ENCODE results near the gene CNST. TPM values are rescaled to one million over a fixed set of nuclear protein-coding genes. Genes with fewer than 3 reads are reported as not detected.
"Not testable (repeated sequence)": the region's sequence is repeated elsewhere in the genome, so short reads cannot be mapped to it uniquely, and the experiment has no call there.

Gene CNST
- total RNA-seq, 2 experiments from 2014 or later, result 14.6 to 25.1 TPM

- no peaks in the 10 kb centered on the region for H3K9me3 ChIP-seq (ENCODE audit: low read length)
- H3K36me3 ChIP-seq (ENCODE audit: insufficient read depth, low read length), result no peaks in the 10 kb centered on the region
- DNase-seq (ENCODE audit: low spot score), result no peak
- H3K4me3 ChIP-seq (ENCODE audit: low read depth, low read length, poor library complexity, severe bottlenecking), result no peak overlapping the region
- no peaks in the 10 kb centered on the region for H3K4me1 ChIP-seq (ENCODE audit: insufficient read depth, low read length, poor library complexity, severe bottlenecking)
- ChIA-PET CTCF (ENCODE audit: unreplicated experiment) (no interaction called here), POLR2A (interaction anchor here (0.7 kb wide), 1 partner anchor 1690 kb away, joined by 4 read pairs; no protein-coding TSS in a partner anchor)
- H3K9me2 ChIP-seq (ENCODE audit: insufficient read depth, low read length), result no peaks in the 10 kb centered on the region
- no TSS peak for BruUV-seq (replicated peaks)
- no peaks in the 10 kb centered on the region for H3K79me2 ChIP-seq (ENCODE audit: insufficient read depth, low read depth, low read length)
- no peak overlapping the region for H2AFZ ChIP-seq (ENCODE audit: low read length)
- TF ChIP-seq CTCF (conservative IDR thresholded peaks at IDR 0.05; ENCODE audit: low read length) (no peak), EZH2phosphoT487 (IDR thresholded peaks at IDR 0.05; ENCODE audit: borderline replicate concordance, low read depth, low read length) (no peak)
- H3K4me2 ChIP-seq (ENCODE audit: low read length), result no peak overlapping the region
- H3K27ac ChIP-seq (ENCODE audit: low read depth, low read length, poor library complexity, severe bottlenecking), result no peak overlapping the region
- intact Hi-C loops (cut with micrococcal nuclease; ENCODE audit: unreplicated experiment), result no loop called here
- H4K20me1 ChIP-seq (ENCODE audit: insufficient read depth, low read length), result no peaks in the 10 kb centered on the region
These were observed 142.9 kb downstream of the CNST start for GRCh38 chr1:246709196-246709595.

DNA sequence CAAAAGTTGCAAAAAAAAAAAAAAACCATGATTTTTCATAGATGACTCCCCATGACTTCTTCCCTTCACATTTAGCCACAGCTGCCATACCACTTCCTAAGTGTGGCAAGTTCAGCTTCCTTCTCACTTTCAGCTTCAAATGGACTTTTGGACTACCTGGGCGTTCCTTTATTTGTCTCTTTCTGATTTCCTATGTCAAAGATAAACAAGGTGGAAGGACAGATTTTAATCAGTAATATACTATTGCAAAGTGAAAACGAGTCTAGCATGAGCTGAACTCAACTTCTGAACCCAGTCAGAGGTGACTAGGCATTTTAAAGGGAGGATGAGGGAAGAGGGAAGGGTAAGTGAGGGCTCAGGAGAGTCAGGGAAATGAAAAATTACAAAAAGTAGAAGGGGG, 143.6 kb downstream of the CNST start:
- BruUV-seq (replicated peaks), result no TSS peak
- H2AFZ ChIP-seq (ENCODE audit: low read length), result no peak overlapping the region
- POLR2A ChIA-PET, result interaction anchor here (1.2 kb wide), 1 partner anchor 50 kb away, joined by 3 read pairs; no protein-coding TSS in a partner anchor
- CTCF ChIA-PET (ENCODE audit: unreplicated experiment), result no interaction called here
- TF ChIP-seq CTCF (conservative IDR thresholded peaks at IDR 0.05; ENCODE audit: low read length) (no peak), EZH2phosphoT487 (IDR thresholded peaks at IDR 0.05; ENCODE audit: borderline replicate concordance, low read depth, low read length) (no peak)
- no peak overlapping the region for H3K4me3 ChIP-seq (ENCODE audit: low read depth, low read length, poor library complexity, severe bottlenecking)
- H3K4me2 ChIP-seq (ENCODE audit: low read length), result no peak overlapping the region
- no peak overlapping the region for H3K27ac ChIP-seq (ENCODE audit: low read depth, low read length, poor library complexity, severe bottlenecking)
- no peak for DNase-seq (ENCODE audit: low spot score)
- no peaks in the 10 kb centered on the region for H4K20me1 ChIP-seq (ENCODE audit: insufficient read depth, low read length)
- intact Hi-C loops (cut with micrococcal nuclease; ENCODE audit: unreplicated experiment), result no loop called here
- H3K36me3 ChIP-seq (ENCODE audit: insufficient read depth, low read length), result no peaks in the 10 kb centered on the region
- no peaks in the 10 kb centered on the region for H3K9me3 ChIP-seq (ENCODE audit: low read length)
- H3K9me2 ChIP-seq (ENCODE audit: insufficient read depth, low read length), result no peaks in the 10 kb centered on the region
- no peaks in the 10 kb centered on the region for H3K79me2 ChIP-seq (ENCODE audit: insufficient read depth, low read depth, low read length)
- H3K4me1 ChIP-seq (ENCODE audit: insufficient read depth, low read length, poor library complexity, severe bottlenecking), result no peaks in the 10 kb centered on the region

GRCh38 chr1:246711548-246712003, 145.3 kb downstream of the CNST start:
- no TSS peak for BruUV-seq (replicated peaks)
- Histone ChIP-seq H3K4me1 (ENCODE audit: insufficient read depth, low read length, poor library complexity, severe bottlenecking) (no peaks in the 10 kb centered on the region), H3K9me2 (ENCODE audit: insufficient read depth, low read length) (no peaks in the 10 kb centered on the region), H4K20me1 (ENCODE audit: insufficient read depth, low read length) (no peaks in the 10 kb centered on the region), H3K4me2 (ENCODE audit: low read length) (no peak overlapping the region), H3K36me3 (ENCODE audit: insufficient read depth, low read length) (no peaks in the 10 kb centered on the region), H3K9me3 (ENCODE audit: low read length) (no peaks in the 10 kb centered on the region), H3K79me2 (ENCODE audit: insufficient read depth, low read depth, low read length) (no peaks in the 10 kb centered on the region), H2AFZ (ENCODE audit: low read length) (no peak overlapping the region), H3K4me3 (ENCODE audit: low read depth, low read length, poor library complexity, severe bottlenecking) (no peak overlapping the region), H3K27ac (ENCODE audit: low read depth, low read length, poor library complexity, severe bottlenecking) (no peak overlapping the region)
- DNase-seq (ENCODE audit: low spot score), result no peak
- TF ChIP-seq CTCF (conservative IDR thresholded peaks at IDR 0.05; ENCODE audit: low read length) (no peak), EZH2phosphoT487 (IDR thresholded peaks at IDR 0.05; ENCODE audit: borderline replicate concordance, low read depth, low read length) (no peak)
- CTCF ChIA-PET (ENCODE audit: unreplicated experiment), result no interaction called here
- POLR2A ChIA-PET, result no interaction called here
- intact Hi-C loops (cut with micrococcal nuclease; ENCODE audit: unreplicated experiment), result no loop called here

DNA sequence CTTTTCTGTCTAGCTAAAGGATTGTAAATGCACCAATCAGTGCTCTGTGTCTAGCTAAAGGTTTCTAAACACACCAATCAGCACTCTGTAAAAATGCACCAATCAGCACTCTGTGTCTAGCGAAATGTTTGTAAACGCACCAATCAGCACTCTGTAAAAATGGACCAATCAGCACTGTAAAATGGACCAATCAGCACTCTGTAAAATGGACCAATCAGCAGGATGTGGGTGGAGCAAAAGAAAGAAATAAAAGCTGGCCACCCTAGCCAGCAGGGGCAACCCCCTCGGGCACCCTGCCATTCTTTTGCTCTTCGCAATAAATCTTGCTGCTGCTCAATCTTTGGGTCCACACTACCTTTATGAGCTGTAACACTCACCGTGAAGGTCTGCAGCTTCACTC, 146.2 kb downstream of the CNST start:
- POLR2A ChIA-PET; CTCF ChIA-PET (ENCODE audit: unreplicated experiment); BruUV-seq (replicated peaks): not testable (repeated sequence)

More for the DNA sequence above, 146.2 kb downstream of the CNST start:
- H3K36me3 ChIP-seq (ENCODE audit: insufficient read depth, low read length); H3K4me2 ChIP-seq (ENCODE audit: low read length); H3K9me3 ChIP-seq (ENCODE audit: low read length); H3K4me3 ChIP-seq (ENCODE audit: low read depth, low read length, poor library complexity, severe bottlenecking); H3K79me2 ChIP-seq (ENCODE audit: insufficient read depth, low read depth, low read length); H2AFZ ChIP-seq (ENCODE audit: low read length); H3K4me1 ChIP-seq (ENCODE audit: insufficient read depth, low read length, poor library complexity, severe bottlenecking); DNase-seq (ENCODE audit: low spot score); H3K27ac ChIP-seq (ENCODE audit: low read depth, low read length, poor library complexity, severe bottlenecking); H3K9me2 ChIP-seq (ENCODE audit: insufficient read depth, low read length); intact Hi-C loops (cut with micrococcal nuclease; ENCODE audit: unreplicated experiment); H4K20me1 ChIP-seq (ENCODE audit: insufficient read depth, low read length): not testable (repeated sequence)

All from OCI-LY7 (cell line).